HEK293T (cell line): ENCODE data around the gene TTC33.

Experiments
- ARNT ChIP-seq: fragments of 450-650 bp; IDR thresholded peaks from 2 replicates; pipeline ENCODE4 v1.6.1; 2017; ENCODE audit warnings: mild to moderate bottlenecking
- BHLHE40 ChIP-seq: fragments of 450-650 bp; IDR thresholded peaks from 2 replicates; pipeline ENCODE4 v1.6.1; 2016; ENCODE audit warnings: mild to moderate bottlenecking, moderate library complexity, borderline replicate concordance
- CTBP1 ChIP-seq: fragments of 450-650 bp; IDR thresholded peaks from 2 replicates; pipeline ENCODE4 v1.6.1; 2016; ENCODE audit warnings: borderline replicate concordance
- FOXK2 ChIP-seq: fragments of 450-650 bp; IDR thresholded peaks from 2 replicates; pipeline ENCODE4 v1.6.1; 2016; ENCODE audit warnings: mild to moderate bottlenecking
- FOXM1 ChIP-seq: fragments of 450-650 bp; IDR thresholded peaks from 2 replicates; pipeline ENCODE4 v1.6.1; 2017; ENCODE audit warnings: mild to moderate bottlenecking, borderline replicate concordance
- HDGF ChIP-seq: fragments of 450-650 bp; IDR thresholded peaks from 2 replicates; pipeline ENCODE4 v1.6.1; 2017; ENCODE audit warnings: antibody characterized with exemption, borderline replicate concordance
- NFRKB ChIP-seq: fragments of 450-650 bp; IDR thresholded peaks from 2 replicates; pipeline ENCODE4 v1.6.1; 2016; ENCODE audit warnings: mild to moderate bottlenecking, moderate library complexity
- SP1 ChIP-seq: fragments of 450-650 bp; IDR thresholded peaks from 2 replicates; pipeline ENCODE4 v1.6.1; 2017
- SUZ12 ChIP-seq: fragments of 450-650 bp; IDR thresholded peaks from 2 replicates; pipeline ENCODE4 v1.6.1; 2016; ENCODE audit warnings: mild to moderate bottlenecking
- TARDBP ChIP-seq: fragments of 450-650 bp; IDR thresholded peaks from 2 replicates; pipeline ENCODE4 v1.6.1; 2016
- ZNF384 ChIP-seq: fragments of 450-650 bp; IDR thresholded peaks from 2 replicates; pipeline ENCODE4 v1.6.1; 2016
- TF ChIP-seq, protein P1 (sequence below): fragments of 450-650 bp; IDR thresholded peaks from 2 replicates; pipeline ENCODE4 v1.6.1; 2016

DNA sequence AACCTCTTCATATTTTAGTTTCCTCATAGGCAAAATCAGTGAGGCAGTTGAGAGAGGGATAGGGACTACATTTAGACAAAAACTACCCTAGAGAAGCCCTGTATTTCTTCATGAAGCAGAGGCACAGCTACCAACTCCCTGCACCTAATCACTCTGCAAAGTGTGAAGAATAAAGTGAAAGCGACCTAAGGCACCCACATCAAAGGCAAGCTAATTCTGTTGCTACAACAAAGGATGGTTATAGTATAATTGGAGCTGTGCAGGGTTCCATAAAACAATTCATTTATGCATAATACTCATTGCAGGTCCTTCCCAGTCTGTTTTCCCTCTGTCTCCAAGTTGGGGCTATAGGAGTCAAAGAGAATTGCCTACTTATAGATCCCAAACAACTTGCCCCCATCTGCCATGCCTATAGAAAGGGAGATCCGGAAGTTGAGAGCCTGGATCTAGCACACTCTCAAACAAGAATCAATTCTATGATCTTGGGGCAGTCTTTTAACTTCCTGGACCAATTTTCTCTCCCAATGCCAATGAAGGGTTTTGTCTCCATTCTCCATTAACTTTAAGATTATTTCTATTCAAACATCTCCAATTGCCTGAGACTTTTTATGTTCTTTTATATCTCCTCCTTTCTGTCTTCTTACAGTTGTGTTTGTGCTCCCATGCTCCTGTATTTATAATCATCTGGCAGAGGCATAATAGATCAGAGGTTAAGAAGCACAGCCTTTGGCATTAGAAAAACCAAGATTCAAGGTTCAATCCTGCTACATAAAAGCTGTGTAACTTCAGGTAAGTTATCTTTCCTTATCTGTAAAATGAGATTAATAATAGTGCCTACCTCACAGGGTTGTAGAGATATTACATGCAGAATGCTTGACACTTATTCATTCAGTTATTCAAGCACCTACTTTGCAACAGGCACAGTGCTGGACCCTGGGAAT is 132.0 kb downstream of the TTC33 start:
- TF ChIP-seq ZNF384 (no peak), SUZ12 (no peak), ARNT (no peak), BHLHE40 (no peak), TARDBP (no peak), SP1 (no peak), FOXK2 (no peak), FOXM1 (no peak), HDGF (no peak), NFRKB (no peak), CTBP1 (no peak)
- TF ChIP-seq, protein P1, sequence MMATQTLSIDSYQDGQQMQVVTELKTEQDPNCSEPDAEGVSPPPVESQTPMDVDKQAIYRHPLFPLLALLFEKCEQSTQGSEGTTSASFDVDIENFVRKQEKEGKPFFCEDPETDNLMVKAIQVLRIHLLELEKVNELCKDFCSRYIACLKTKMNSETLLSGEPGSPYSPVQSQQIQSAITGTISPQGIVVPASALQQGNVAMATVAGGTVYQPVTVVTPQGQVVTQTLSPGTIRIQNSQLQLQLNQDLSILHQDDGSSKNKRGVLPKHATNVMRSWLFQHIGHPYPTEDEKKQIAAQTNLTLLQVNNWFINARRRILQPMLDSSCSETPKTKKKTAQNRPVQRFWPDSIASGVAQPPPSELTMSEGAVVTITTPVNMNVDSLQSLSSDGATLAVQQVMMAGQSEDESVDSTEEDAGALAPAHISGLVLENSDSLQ: no peak
